K562 (cell line): ENCODE measurements around the gene ZNF350. TPM values are rescaled to one million over a fixed set of nuclear protein-coding genes. Genes with fewer than 3 reads are reported as not detected.
A peak's percentile ranks its signal among the peaks of the same experiment; 100 is the strongest.

ENCODE experiments used
- CBX3 ChIP-seq, 2 experiments: IDR thresholded peaks; 1 replicate in 1 of 2; 2 replicates in 1 of 2; pipeline ENCODE4 v1.6.1; 2012; ENCODE audit warnings: inconsistent platforms in 2 of 2, low read length in 2 of 2, borderline replicate concordance in 1 of 2, control low read depth in 1 of 2
- CCNT2 ChIP-seq: IDR thresholded peaks from 2 replicates; pipeline ENCODE4 v1.6.1; 2011; ENCODE audit warnings: borderline replicate concordance, low read depth, mild to moderate bottlenecking, moderate library complexity, mixed read lengths, low read length; ENCODE audit not compliant: insufficient read length; ENCODE audit errors: extremely low read depth
- CSDE1 ChIP-seq, 2 experiments: fragments of 450-650 bp; IDR thresholded peaks; 2 replicates each; pipeline ENCODE4 v1.6.1; 2016; ENCODE audit warnings: mild to moderate bottlenecking in 1 of 2
- E2F6 ChIP-seq, 2 experiments: IDR thresholded peaks; 2 replicates each; pipeline ENCODE4 v1.6.1; 2011; ENCODE audit warnings: borderline replicate concordance in 1 of 2, control low read depth in 1 of 2, low read depth in 1 of 2, low read length in 1 of 2, mild to moderate bottlenecking in 1 of 2, mixed read lengths in 1 of 2, moderate library complexity in 1 of 2; ENCODE audit not compliant: insufficient read depth in 1 of 2, insufficient read length in 1 of 2, poor library complexity in 1 of 2, severe bottlenecking in 1 of 2; ENCODE audit errors: extremely low read depth in 1 of 2
- EHMT2 ChIP-seq: fragments of 450-650 bp; IDR thresholded peaks from 2 replicates; pipeline ENCODE4 v1.6.1; 2018; ENCODE audit warnings: antibody characterized with exemption
- EP400 ChIP-seq: fragments of 450-650 bp; IDR thresholded peaks from 2 replicates; pipeline ENCODE4 v1.6.1; 2017; ENCODE audit warnings: antibody characterized with exemption, mild to moderate bottlenecking, moderate library complexity
- ESRRA ChIP-seq: fragments of 450-650 bp; IDR thresholded peaks from 2 replicates; pipeline ENCODE4 v1.6.1; 2014; ENCODE audit warnings: low read depth, mild to moderate bottlenecking, moderate library complexity, borderline replicate concordance
- FOS ChIP-seq: IDR thresholded peaks from 3 replicates; pipeline ENCODE4 v1.6.1; 2011; ENCODE audit not compliant: insufficient read length; ENCODE audit errors: extremely low read depth
- ILF3 ChIP-seq: fragments of 450-650 bp; IDR thresholded peaks from 2 replicates; pipeline ENCODE4 v1.6.1; 2018; ENCODE audit warnings: antibody characterized with exemption, mild to moderate bottlenecking, moderate library complexity, borderline replicate concordance
- MYBL2 ChIP-seq, 2 experiments: fragments of 450-650 bp in 1 of 2; sonication (generic) in 1 of 2; formaldehyde crosslinking in 1 of 2; IDR thresholded peaks; 2 replicates each; pipeline versions ENCODE4 v1.6.1 to v1.8.1; 2017 to 2022; ENCODE audit warnings: borderline replicate concordance in 1 of 2, inconsistent platforms in 1 of 2, low read depth in 1 of 2, mild to moderate bottlenecking in 1 of 2, missing genetic modification reagents in 1 of 2, moderate library complexity in 1 of 2
- POLR2AphosphoS5 ChIP-seq: IDR thresholded peaks from 2 replicates; pipeline ENCODE4 v1.6.1; 2011; ENCODE audit warnings: mild to moderate bottlenecking, low read depth, low read length, moderate library complexity; ENCODE audit not compliant: control insufficient read depth, insufficient read depth
- POLR2B ChIP-seq: fragments of 450-650 bp; IDR thresholded peaks from 2 replicates; pipeline ENCODE4 v1.6.1; 2018; ENCODE audit warnings: low read depth; ENCODE audit not compliant: partially characterized antibody
- POLR3A ChIP-seq: IDR thresholded peaks from 2 replicates; pipeline ENCODE4 v1.6.1; 2011; ENCODE audit warnings: borderline replicate concordance, mild to moderate bottlenecking, moderate library complexity; ENCODE audit not compliant: insufficient read length, insufficient read depth; ENCODE audit errors: extremely low read depth
- SUPT5H ChIP-seq: fragments of 450-650 bp; IDR thresholded peaks from 2 replicates; pipeline ENCODE4 v1.6.1; 2016
- TFAP4 ChIP-seq: sonication (generic); formaldehyde crosslinking; IDR thresholded peaks from 2 replicates; pipeline ENCODE4 v1.8.0; 2022; ENCODE audit warnings: missing genetic modification reagents, mild to moderate bottlenecking, moderate library complexity, borderline replicate concordance
- TSC22D4 ChIP-seq: fragments of 450-650 bp; IDR thresholded peaks from 2 replicates; pipeline ENCODE4 v1.6.1; 2016; ENCODE audit warnings: missing genetic modification characterization, missing biosample characterization, control low read depth
- VEZF1 ChIP-seq: fragments of 200-800 bp; sonication (Bioruptor generic); IDR thresholded peaks from 2 replicates; pipeline ENCODE4 v1.6.1; 2017; ENCODE audit warnings: missing genetic modification characterization, missing compliant biosample characterization
- ZBTB7A ChIP-seq: IDR thresholded peaks from 2 replicates; pipeline ENCODE4 v1.6.1; 2011; ENCODE audit warnings: low read depth, mild to moderate bottlenecking, low read length, moderate library complexity, borderline replicate concordance; ENCODE audit not compliant: control insufficient read depth
- ZNF639 ChIP-seq, 2 experiments: fragments of 200-800 bp in 1 of 2; sonication (Bioruptor generic) in 1 of 2; sonication (generic) in 1 of 2; formaldehyde crosslinking in 1 of 2; IDR thresholded peaks in 1 of 2; conservative IDR thresholded peaks in 1 of 2; 2 replicates each; pipeline versions ENCODE4 v1.5.0 to v1.6.1; 2016 to 2020; ENCODE audit warnings: missing compliant biosample characterization in 1 of 2, missing genetic modification characterization in 1 of 2, missing genetic modification reagents in 1 of 2
- polyA plus RNA-seq, 8 experiments: library from polyadenylated mRNA; depleted of rRNA in 4 of 8; stranded (reverse) in 5 of 8; unstranded in 3 of 8; fragments of >200 nt; fragmentation: Nextera tagmentation in 2 of 8; fragmentation: Illumina TruSeq in 1 of 8; extraction: Ambion mirVana in 2 of 8; extraction: Trizol in 1 of 8; gene quantifications; 2 replicates each; pipeline versions ENCODE4 v1.2.1 to v1.2.3, GENCODE V29; 2011 to 2014; ENCODE audit warnings: inconsistent platforms in 1 of 8, missing spikeins in 1 of 8
- total RNA-seq, 7 experiments: library from RNA; depleted of rRNA in 6 of 7; stranded (reverse); fragments of >200 nt in 6 of 7; fragmentation: Illumina TruSeq in 2 of 7; extraction: Trizol in 2 of 7; gene quantifications; 2 replicates each; pipeline versions ENCODE4 v1.2.1 to v1.2.3, GENCODE V29; 2011 to 2021; ENCODE audit warnings: low replicate concordance in 1 of 7

The ZNF350 gene
- total and polyA plus RNA-seq, 9 of the 15 experiments (the other 6 are each of a cell fraction or from before 2014, with no cell fraction given) = 1.7 to 4.8 (median 2.9) TPM

- peak in 1 of 2 experiments; percentile 38 for TF ChIP-seq E2F6 (IDR thresholded peaks at IDR 0.05; ENCODE audit: borderline replicate concordance in 1 of 2, extremely low read depth in 1 of 2, insufficient read depth in 1 of 2, insufficient read length in 1 of 2, low read depth in 1 of 2, low read length in 1 of 2, poor library complexity in 1 of 2, severe bottlenecking in 1 of 2)
- peak in 1 of 2 experiments; percentile 96; a peak in 2 of 4 replicates for TF ChIP-seq CSDE1 (IDR thresholded peaks at IDR 0.05)
- no peak for TF ChIP-seq ILF3
- peak; percentile 66 for TF ChIP-seq SUPT5H
- peak; percentile 45 for TF ChIP-seq VEZF1 (CRISPR knock-in tag)
- no peak for TF ChIP-seq CBX3 (IDR thresholded peaks at IDR 0.05; ENCODE audit: borderline replicate concordance in 1 of 2, low read length in 2 of 2)
- no peak for TF ChIP-seq TSC22D4 (tag)
- TF ChIP-seq FOS = no peak
- peak; percentile 38; the same call in 1 of the 2 replicates for TF ChIP-seq TFAP4 (CRISPR knock-in tag)
- TF ChIP-seq EP400 = peak; percentile 47; the same call in 1 of the 2 replicates
- no peak for TF ChIP-seq CCNT2
- no peak for TF ChIP-seq POLR3A
- TF ChIP-seq ESRRA = 0 out of 2 replicates have a peak, but pooled peaks have one; percentile 30
- peak in 1 of 2 experiments; percentile 32; a peak in 1 of 4 replicates for TF ChIP-seq ZNF639 (CRISPR knock-in tag; conservative IDR thresholded peaks at IDR 0.05 in 1 of 2, IDR thresholded peaks at IDR 0.05 in 1 of 2)
- TF ChIP-seq MYBL2 (IDR thresholded peaks at IDR 0.05; ENCODE audit: low read depth) = peak; percentile 55
- TF ChIP-seq MYBL2 (CRISPR knock-in tag; IDR thresholded peaks at IDR 0.05; ENCODE audit: borderline replicate concordance) = no peak
- peak; percentile 14; the same call in 1 of the 2 replicates for TF ChIP-seq EHMT2
- peak; percentile 30 for TF ChIP-seq POLR2B
- no peak for TF ChIP-seq POLR2AphosphoS5
- peak; percentile 57; the same call in 1 of the 2 replicates for TF ChIP-seq ZBTB7A
Observed at GRCh38 chr19:52007806-52008557, 21.3 kb upstream of the ZNF350 start, which contains the start of gene ZNF615 (continued).
